HG03060 (cell line): ENCODE results near the gene PRAMEF13.
"Not testable (repeated sequence)": the region's sequence is repeated elsewhere in the genome, so short reads cannot be mapped to it uniquely, and the experiment has no call there.

Experiments
- ATAC-seq: cut with Tn5 transposase; IDR thresholded peaks from one replicate; pipeline ENCODE4 v1.9.1; 2021; ENCODE audit warnings: low read depth, moderate number of reproducible peaks; ENCODE audit not compliant: unreplicated experiment

Gene PRAMEF13, protein sequence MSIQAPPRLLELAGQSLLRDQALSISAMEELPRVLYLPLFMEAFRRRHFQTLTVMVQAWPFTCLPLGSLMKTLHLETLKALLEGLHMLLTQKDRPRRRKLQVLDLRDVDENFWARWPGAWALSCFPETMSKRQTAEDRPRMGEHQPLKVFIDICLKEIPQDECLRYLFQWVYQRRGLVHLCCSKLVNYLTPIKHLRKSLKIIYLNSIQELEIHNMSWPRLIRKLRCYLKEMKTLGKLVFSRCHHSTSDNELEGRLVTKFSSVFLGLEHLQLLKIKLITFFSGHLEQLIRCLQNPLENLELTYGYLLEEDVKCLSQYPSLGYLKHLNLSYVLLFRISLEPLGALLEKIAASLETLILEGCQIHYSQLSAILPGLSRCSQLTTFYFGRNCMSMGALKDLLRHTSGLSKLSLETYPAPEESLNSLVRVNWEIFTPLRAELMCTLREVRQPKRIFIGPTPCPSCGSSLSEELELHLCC

DNA sequence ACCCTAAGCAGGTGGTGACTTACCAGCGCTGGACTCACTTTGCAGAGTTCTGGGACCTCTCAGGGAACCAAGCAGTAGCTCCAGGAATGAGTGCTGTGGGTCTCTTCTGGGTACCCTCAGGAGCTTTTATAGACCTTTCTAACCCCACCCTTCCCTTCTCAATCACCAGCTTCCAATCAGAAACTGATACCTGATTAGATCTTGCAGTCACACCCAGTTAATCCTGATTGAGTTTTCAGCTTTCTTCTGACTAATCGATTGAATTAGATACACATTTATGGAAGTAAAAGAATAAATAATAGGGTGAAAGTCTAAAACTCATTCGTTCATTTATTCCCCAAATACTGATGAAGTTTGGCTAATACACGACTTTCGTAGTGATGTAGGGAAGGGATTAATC, at the start of gene PRAMEF13:
Gene PRAMEF13 (minus strand): TSS at position 101 of the 400 bp plus-strand sequence. CDS start 1,820 bp downstream, outside the sequence.
- not testable (repeated sequence) for ATAC-seq

GRCh38 chr1:13247122-13247521, 45.9 kb upstream of the PRAMEF13 start:
- ATAC-seq, result not testable (repeated sequence)

DNA sequence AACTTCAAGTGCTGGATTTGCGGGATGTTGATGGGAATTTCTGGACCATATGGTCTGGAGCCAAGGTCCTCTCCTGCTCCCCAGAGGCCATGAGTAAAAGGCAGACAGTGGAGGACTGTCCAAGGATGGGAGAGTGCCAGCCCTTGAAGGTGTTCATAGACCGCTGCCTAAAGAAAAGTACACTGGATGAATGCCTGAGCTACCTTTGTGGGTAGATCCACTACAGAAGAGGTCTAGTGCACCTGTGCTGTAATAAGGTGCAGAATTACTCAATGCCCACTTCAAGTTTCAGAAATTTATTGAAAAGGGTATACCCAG, 45.3 kb upstream of the PRAMEF13 start:
- ATAC-seq, result not testable (repeated sequence)

DNA sequence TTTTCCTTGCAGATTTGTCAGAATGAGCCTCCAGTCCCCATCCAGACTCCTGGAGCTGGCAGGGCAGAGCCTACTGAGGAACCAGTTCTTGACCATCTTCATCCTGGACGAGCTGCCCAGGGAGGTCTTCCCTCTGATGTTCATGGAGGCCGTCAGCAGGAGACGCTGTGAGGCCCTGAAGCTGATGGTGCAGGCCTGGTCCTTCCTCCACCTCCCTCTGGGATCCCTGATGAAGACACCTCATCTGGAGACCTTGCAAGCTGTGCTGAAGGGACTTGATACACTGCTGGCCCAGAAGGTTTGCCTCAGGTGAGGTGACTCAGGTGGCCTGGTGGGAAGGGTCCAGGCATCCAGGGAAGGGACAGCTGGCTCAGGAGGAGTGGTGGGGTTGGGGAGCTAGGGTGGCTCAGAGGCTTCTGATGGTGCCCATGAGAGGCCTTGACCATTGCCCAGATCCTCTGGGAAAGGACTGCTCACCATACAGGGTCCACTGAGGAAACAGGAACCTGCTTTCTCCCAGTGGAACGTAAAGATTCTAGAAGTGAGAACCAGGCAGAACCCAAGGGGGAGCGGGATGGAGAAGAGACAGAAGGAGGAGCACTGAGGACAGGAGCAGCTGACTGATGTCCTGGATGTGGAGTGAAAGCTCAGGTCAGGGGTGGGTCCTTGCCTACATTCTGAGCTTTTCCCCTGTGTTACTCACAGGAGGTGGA, 44.8 kb upstream of the PRAMEF13 start:
- ATAC-seq, result not testable (repeated sequence)

GRCh38 chr1:13243536-13244263, 42.5 kb upstream of the PRAMEF13 start:
- ATAC-seq, result not testable (repeated sequence)

- ATAC-seq, result not testable (repeated sequence)
Observed at GRCh38 chr1:13239633-13240032, 38.4 kb upstream of the PRAMEF13 start.

DNA sequence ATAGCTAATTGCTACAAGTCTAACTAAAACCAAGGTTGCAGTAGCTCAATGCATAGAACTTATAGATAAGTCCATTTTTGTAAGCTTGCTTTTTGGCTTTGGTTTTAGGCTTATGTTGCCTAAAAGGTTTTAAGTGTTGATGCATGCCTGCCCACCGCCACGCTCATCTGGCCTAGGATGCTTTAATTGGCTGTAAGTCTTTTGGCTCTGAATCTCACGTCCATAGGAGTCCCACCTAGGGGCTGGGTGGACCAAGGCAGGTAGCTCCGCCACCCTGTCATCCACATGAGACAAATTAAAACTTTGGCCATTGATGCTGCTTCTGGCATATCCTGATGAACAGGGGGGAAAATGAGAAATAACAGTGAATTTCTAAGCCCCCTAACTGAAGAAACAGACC, 36.4 kb upstream of the PRAMEF13 start:
- not testable (repeated sequence) for ATAC-seq

DNA sequence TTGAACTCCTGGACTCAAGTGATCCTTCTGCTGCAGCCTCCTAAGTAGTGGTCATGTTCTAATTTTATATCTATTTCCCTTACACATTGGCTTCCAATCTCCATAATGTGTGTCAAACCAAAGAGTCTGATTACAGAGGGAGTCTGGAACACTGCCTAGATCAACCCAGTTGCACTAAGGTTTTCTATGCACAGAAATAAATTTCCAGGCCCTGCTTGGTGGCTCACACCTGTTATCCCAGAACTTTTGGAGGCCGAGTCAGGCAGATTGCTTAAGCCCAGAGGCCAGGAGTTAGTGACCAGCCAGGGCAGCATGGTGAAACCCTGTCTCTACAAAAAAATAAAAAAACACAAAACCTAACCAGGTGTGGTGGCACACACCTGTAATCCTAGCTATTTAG, 32.8 kb upstream of the PRAMEF13 start:
- ATAC-seq, result not testable (repeated sequence)

GRCh38 chr1:13232056-13232455, 30.8 kb upstream of the PRAMEF13 start:
- ATAC-seq, result not testable (repeated sequence)

GRCh38 chr1:13231061-13231750, 30.0 kb upstream of the PRAMEF13 start:
- not testable (repeated sequence) for ATAC-seq

- ATAC-seq, result not testable (repeated sequence)
Observed at GRCh38 chr1:13230601-13231000, 29.4 kb upstream of the PRAMEF13 start.

- ATAC-seq, result not testable (repeated sequence)
Observed at GRCh38 chr1:13230096-13230495, 28.9 kb upstream of the PRAMEF13 start.

- no peak for ATAC-seq
Observed at GRCh38 chr1:13228343-13228781, 27.2 kb upstream of the PRAMEF13 start.

- ATAC-seq, result not testable (repeated sequence)
Observed at GRCh38 chr1:13227271-13228055, 26.3 kb upstream of the PRAMEF13 start.

DNA sequence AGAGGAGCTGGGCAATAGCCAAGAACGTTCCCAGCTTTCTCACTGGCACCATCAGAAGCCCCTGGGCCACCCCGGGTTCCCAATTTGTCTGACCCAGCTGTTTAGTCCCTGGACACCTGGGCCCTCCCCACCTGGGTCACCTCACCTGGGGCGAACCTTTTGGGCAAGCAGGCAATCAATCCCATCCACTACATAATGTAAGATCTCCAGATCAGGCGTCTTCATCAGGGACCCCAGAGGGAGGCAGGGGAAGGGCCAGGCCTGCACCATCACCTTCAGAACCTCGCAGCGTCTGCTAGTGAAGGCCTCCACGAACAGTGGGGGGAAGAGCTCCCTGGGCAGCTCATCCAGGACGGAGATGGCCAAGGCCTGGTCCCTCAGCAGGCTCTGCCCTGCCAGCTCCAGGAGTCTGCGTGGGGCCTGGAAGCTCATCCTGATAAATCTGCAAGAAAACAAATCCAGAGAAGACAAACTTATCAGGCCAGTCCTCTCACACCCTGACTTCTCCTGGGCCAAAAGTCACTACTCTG, 24.5 kb upstream of the PRAMEF13 start, which contains the start of gene PRAMEF18:
Gene PRAMEF18 (minus strand): TSS at position 480 of the 530 bp plus-strand sequence. CDS start 48 bp downstream, at position 432.
- not testable (repeated sequence) for ATAC-seq

- ATAC-seq, result no peak
Observed at GRCh38 chr1:13224480-13225060, 23.4 kb upstream of the PRAMEF13 start.

DNA sequence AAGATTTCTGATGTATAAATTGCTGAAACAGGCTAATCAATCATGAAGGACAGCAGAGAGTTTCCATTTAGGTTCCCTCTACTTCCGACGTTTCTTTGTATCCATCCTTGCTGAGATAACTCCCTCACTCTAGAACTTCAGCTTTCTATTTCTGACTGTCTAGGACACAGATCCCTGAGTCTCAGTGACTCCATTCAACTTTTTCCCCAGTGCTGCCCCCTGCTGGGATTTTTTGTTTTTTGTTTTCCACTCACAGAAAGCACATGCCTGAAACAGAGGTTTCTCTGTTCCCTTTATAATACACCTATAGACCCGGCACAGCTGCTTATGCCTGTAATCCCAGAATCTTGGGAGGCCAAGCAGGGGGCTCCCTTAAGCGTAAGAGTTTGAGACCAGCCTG, 21.6 kb upstream of the PRAMEF13 start:
- ATAC-seq, result not testable (repeated sequence)

DNA sequence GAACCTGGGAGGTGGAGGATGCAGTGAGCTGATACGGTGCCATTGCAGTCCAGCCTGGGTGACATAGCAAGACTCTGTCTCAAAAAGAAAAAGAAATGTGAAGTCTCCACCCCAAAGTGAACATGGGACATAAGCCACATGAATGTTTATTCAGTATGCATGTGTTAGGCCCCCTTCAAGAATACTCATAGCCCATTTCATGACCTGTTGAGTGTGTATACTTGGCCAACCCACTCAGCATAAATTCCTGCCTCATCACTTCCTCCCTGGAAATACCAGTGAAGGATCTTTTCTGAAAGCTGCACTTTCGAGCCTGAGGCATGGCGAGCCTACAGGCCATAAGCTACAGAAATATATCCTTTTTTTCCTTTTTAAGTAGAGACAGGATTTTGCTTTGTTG, 18.0 kb upstream of the PRAMEF13 start:
- ATAC-seq, result not testable (repeated sequence)

GRCh38 chr1:13216619-13217018, 15.4 kb upstream of the PRAMEF13 start:
- not testable (repeated sequence) for ATAC-seq
